WERI-Rb-1 (cell line): ENCODE measurements around the gene YTHDF1.
A peak's percentile ranks its signal among the peaks of the same experiment; 100 is the strongest.

Experiments used
- DNase-seq: peaks from one replicate; pipeline ENCODE4 v3.0.0-alpha.2; 2020
- H3K27ac ChIP-seq: fragments of 250-450 bp; sonication (Bioruptor Pico); 2 replicates; pipeline ENCODE4 v1.5.1; 2020; ENCODE audit warnings: mild to moderate bottlenecking, moderate library complexity
- H3K27me3 ChIP-seq: fragments of 250-450 bp; sonication (Bioruptor Pico); 2 replicates; pipeline ENCODE4 v1.5.1; 2021; ENCODE audit warnings: mild to moderate bottlenecking, low read depth, moderate library complexity; ENCODE audit not compliant: insufficient read depth, severe bottlenecking
- H3K36me3 ChIP-seq: fragments of 250-450 bp; sonication (Bioruptor Pico); 2 replicates; pipeline ENCODE4 v1.5.1; 2020; ENCODE audit warnings: mild to moderate bottlenecking, moderate library complexity
- H3K4me3 ChIP-seq: 2 replicates; pipeline ENCODE4 v1.5.1; 2011; ENCODE audit warnings: low read depth, mild to moderate bottlenecking, control low read depth, low read length
- H3K9me3 ChIP-seq: fragments of 250-450 bp; sonication (Bioruptor Pico); 2 replicates; pipeline ENCODE4 v1.5.1; 2021; ENCODE audit warnings: mild to moderate bottlenecking, moderate library complexity; ENCODE audit not compliant: severe bottlenecking
- TF ChIP-seq, protein P1 (sequence below): IDR thresholded peaks from 2 replicates; pipeline ENCODE4 v1.5.1; 2011; ENCODE audit warnings: low read depth, mild to moderate bottlenecking, control low read depth, inconsistent platforms, low read length

The YTHDF1 gene

DNA sequence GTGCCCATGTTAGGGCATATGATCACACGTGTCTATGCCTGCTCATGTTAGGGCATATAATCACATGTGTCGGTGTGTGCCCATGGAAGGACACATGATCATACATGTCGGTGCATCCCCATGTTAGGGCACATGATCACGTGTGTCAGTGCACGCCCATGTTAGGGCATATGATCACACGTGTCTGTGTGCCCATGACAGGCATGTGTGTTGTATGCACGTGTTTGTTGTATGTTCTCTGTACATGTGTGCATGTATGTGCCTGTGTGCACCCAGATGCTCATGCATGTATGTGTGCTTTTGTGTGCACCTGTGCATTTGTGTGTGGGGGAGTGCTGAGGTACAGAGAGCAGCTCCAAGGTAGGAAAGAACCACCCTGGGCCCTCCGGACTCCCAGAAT is 29.8 kb downstream of the YTHDF1 start:
- Histone ChIP-seq H3K27me3 (no peaks in the 10 kb centered on the region), H3K27ac (no peak overlapping the region), H3K36me3 (peaks cover 4% of the 10 kb centered on the region), H3K4me3 (no peak overlapping the region), H3K9me3 (no peaks in the 10 kb centered on the region)
- TF ChIP-seq, protein P1, sequence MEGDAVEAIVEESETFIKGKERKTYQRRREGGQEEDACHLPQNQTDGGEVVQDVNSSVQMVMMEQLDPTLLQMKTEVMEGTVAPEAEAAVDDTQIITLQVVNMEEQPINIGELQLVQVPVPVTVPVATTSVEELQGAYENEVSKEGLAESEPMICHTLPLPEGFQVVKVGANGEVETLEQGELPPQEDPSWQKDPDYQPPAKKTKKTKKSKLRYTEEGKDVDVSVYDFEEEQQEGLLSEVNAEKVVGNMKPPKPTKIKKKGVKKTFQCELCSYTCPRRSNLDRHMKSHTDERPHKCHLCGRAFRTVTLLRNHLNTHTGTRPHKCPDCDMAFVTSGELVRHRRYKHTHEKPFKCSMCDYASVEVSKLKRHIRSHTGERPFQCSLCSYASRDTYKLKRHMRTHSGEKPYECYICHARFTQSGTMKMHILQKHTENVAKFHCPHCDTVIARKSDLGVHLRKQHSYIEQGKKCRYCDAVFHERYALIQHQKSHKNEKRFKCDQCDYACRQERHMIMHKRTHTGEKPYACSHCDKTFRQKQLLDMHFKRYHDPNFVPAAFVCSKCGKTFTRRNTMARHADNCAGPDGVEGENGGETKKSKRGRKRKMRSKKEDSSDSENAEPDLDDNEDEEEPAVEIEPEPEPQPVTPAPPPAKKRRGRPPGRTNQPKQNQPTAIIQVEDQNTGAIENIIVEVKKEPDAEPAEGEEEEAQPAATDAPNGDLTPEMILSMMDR = no peak
- no peak for DNase-seq

DNA sequence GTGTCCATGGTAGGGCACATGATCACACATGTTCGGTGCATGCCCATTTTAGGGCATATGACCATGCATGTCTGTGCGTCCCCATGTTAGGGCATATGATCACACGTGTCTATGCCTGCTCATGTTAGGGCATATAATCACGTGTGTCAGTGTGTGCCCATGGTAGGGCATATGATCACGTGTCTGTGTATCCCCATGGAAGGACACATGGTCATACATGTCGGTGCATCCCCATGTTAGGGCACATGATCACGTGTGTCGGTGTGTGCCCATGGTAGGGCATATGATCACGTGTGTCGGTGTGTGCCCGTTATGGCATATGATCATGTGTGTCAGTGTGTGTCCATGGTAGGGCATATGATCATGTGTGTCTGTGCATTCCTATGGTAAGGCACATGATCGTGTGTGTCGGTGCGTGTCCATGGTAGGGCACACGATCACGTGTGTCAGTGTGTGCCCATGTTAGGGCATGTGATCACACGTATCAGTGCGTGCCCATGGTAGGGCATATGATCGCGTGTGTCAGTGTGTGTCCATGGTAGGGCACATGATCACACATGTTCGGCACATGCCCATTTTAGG is 30.6 kb downstream of the YTHDF1 start:
- H3K4me3 ChIP-seq = no peak overlapping the region
- TF ChIP-seq, protein P1 = no peak
- H3K36me3 ChIP-seq = peaks cover 11% of the 10 kb centered on the region
- no peaks in the 10 kb centered on the region for H3K9me3 ChIP-seq
- no peak for DNase-seq
- no peaks in the 10 kb centered on the region for H3K27me3 ChIP-seq
- H3K27ac ChIP-seq = no peak overlapping the region

DNA sequence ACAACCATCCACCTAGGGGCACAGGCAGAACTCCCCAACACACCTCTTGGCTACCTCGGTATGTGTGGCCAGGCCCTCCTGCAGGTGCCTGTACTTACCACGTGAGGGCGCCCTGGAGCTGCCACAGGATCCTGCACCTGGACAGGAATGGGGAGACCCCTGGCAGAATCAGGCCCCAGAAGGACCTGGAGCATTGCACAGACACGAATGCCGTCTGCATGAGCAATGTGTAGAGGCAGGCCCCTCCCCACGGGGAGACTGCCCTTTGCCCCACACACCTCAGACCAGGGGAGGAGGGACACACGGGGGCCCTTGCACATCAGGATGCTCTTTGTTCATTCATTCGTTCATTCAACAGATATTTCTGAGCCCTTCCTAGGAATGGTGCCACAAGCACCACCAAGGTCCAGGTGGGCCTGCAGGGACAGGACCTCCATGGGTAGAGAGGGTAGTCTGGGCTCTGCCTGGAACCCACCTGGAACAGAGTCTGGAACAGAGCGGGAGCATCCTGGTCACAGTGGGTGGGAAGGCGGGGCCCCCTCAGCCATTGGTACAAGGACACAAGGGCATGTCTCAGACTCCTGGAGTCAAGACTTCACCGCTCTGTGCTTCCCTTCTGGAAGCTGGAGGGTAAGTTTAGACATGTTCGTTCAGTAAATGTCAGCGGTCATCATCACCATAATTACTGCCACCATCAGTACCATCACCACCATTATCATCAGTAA is 32.3 kb downstream of the YTHDF1 start:
- H3K4me3 ChIP-seq = no peak overlapping the region
- TF ChIP-seq, protein P1 = peak; percentile 94
- peak; percentile 76 for DNase-seq
- no peaks in the 10 kb centered on the region for H3K9me3 ChIP-seq
- no peaks in the 10 kb centered on the region for H3K27me3 ChIP-seq
- H3K27ac ChIP-seq = peak overlapping the region; percentile 66
- peaks cover 21% of the 10 kb centered on the region for H3K36me3 ChIP-seq

DNA sequence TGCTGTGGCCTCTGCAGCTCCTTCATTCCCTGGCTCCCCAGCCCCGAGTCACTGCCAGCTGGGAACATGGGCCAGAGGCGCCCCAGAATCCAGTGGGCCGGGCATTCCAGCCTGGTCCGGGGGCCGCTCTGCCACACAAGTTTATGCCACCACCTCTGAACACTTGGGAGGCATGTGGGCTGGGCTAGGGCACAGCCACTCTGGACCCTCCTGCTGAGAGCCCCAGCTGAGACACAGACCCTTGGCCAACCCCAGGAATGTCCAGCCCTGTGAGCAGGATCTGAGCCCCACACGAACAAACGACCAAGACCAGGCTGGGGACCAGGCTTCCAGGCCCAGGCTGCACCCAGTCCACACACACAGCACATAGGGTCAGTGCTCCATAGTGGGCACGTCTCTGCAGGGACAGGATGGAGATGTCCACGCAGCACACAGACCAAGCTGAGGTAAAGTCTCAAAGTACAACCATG is 33.0 kb downstream of the YTHDF1 start:
- DNase-seq = no peak
- Histone ChIP-seq H3K36me3 (peaks cover 21% of the 10 kb centered on the region), H3K4me3 (no peak overlapping the region), H3K9me3 (no peaks in the 10 kb centered on the region), H3K27me3 (no peaks in the 10 kb centered on the region), H3K27ac (peak overlapping the region; percentile 66)
- TF ChIP-seq, protein P1 = no peak

DNA sequence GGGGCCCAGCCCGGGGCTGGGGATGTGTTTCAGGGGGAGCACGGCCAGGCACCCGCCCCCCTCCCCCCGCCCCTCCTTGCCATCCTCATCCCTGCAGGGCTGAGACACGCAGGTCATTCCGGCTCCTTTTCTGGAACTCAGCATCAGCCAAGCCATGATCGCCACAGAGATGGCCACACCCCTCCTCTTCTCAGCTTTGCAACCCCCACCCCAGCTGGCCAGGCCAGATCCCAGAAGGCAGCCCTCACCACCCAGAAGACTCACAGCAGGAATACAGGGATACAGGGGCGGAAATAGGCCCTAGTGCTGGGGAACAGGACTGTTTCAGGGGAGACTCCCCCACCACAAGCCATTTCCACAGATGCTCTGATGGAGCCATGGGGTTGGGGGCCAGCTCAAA is 33.5 kb downstream of the YTHDF1 start:
- Histone ChIP-seq H3K27ac (peak overlapping the region; percentile 66), H3K36me3 (peaks cover 21% of the 10 kb centered on the region), H3K9me3 (no peaks in the 10 kb centered on the region), H3K4me3 (no peak overlapping the region), H3K27me3 (no peaks in the 10 kb centered on the region)
- TF ChIP-seq, protein P1 = no peak
- peak; percentile 82 for DNase-seq
